A549 (cell line): Measurements from ENCODE around the gene PTGES. TPM values are rescaled to one million over a fixed set of nuclear protein-coding genes. Genes with fewer than 3 reads are reported as not detected.
A peak's percentile ranks its signal among the peaks of the same experiment; 100 is the strongest.

ENCODE experiments used
- ATAC-seq, 2 experiments: fragments of 200-7000 bp in 1 of 2; fragments of >200 bp in 1 of 2; cut with Nextera tagmentation in 1 of 2; cut with Tn5 transposase in 1 of 2; 3 replicates each; pipeline versions ENCODE4 v1.8.0 to v1.9.1; 2018 to 2020; ENCODE audit warnings: mild to moderate bottlenecking in 1 of 2, moderate library complexity in 1 of 2
- CTCF ChIA-PET: fragments of 300-600 bp; sonication (Branson Sonifier 250); formaldehyde crosslinking; extraction: SDS; loops from one replicate; lab custom pipeline; 2021; ENCODE audit warnings: antibody characterized with exemption, inconsistent platforms; lab: Yijun Ruan, JAX
- POLR2A ChIA-PET: fragments of 350-600 bp; formaldehyde crosslinking; extraction: SDS; loops from one replicate; lab custom pipeline; 2021; ENCODE audit warnings: antibody characterized with exemption, inconsistent platforms; lab: Yijun Ruan, JAX
- DNase-seq, 2 experiments: peaks; one replicate each; pipeline versions ENCODE4 v3.0.0 to v3.0.0-alpha.2; 2011 to 2016; ENCODE audit warnings: low read depth in 1 of 2, low spot score in 1 of 2
- FAIRE-seq: peaks from 2 replicates; lab custom pipeline; 2011; peaks lifted over from hg19 to GRCh38; lab: Jason Lieb, UNC
- H3K27ac ChIP-seq, 2 experiments: fragments of >200 bp; sonication (Bioruptor Twin); formaldehyde crosslinking; 3 replicates each; pipeline ENCODE4 v1.5.1; 2016 to 2017
- H3K4me1 ChIP-seq: fragments of >200 bp; sonication (Bioruptor Twin); formaldehyde crosslinking; 3 replicates; pipeline ENCODE4 v1.6.1; 2016
- H3K4me2 ChIP-seq: fragments of >200 bp; sonication (Bioruptor Twin); formaldehyde crosslinking; 3 replicates; pipeline ENCODE4 v1.6.1; 2016
- H3K4me3 ChIP-seq: fragments of >200 bp; sonication (Bioruptor Twin); formaldehyde crosslinking; 3 replicates; pipeline ENCODE4 v1.5.1; 2016
- H3K9me3 ChIP-seq: fragments of >200 bp; sonication (Bioruptor Twin); formaldehyde crosslinking; 3 replicates; pipeline ENCODE4 v1.6.1; 2016
- ATOH8 ChIP-seq: fragments of 250-450 bp; sonication (Bioruptor Pico); IDR thresholded peaks from 2 replicates; pipeline ENCODE4 v1.5.0; 2020; ENCODE audit warnings: low read depth, mild to moderate bottlenecking, moderate library complexity
- BCL3 ChIP-seq: fragments of >200 bp; sonication (Bioruptor Twin); formaldehyde crosslinking; IDR thresholded peaks from 3 replicates; pipeline ENCODE4 v1.6.1; 2016
- BHLHE40 ChIP-seq: IDR thresholded peaks from 2 replicates; pipeline ENCODE4 v1.6.1; 2012; ENCODE audit warnings: low read depth, low read length, inconsistent platforms
- CBX2 ChIP-seq: fragments of 200-600 bp; sonication (generic); IDR thresholded peaks from 2 replicates; pipeline ENCODE4 v1.6.1; 2016; ENCODE audit warnings: low read depth, mild to moderate bottlenecking, borderline replicate concordance
- CBX8 ChIP-seq: fragments of 200-600 bp; sonication (generic); IDR thresholded peaks from 2 replicates; pipeline ENCODE4 v1.6.1; 2016
- CEBPB ChIP-seq, 2 experiments: fragments of >200 bp in 1 of 2; sonication (Bioruptor Twin) in 1 of 2; formaldehyde crosslinking in 1 of 2; IDR thresholded peaks; 2 replicates each; pipeline ENCODE4 v1.6.1; 2012 to 2016
- ESRRA ChIP-seq: fragments of 150-350 bp; IDR thresholded peaks from 2 replicates; pipeline ENCODE4 v1.6.1; 2014; ENCODE audit warnings: mild to moderate bottlenecking, low read length, borderline replicate concordance
- HMGXB4 ChIP-seq: fragments of 250-450 bp; sonication (Bioruptor Pico); IDR thresholded peaks from 2 replicates; pipeline ENCODE4 v1.5.0; 2021; ENCODE audit warnings: mild to moderate bottlenecking, moderate library complexity, borderline replicate concordance
- KDM1A ChIP-seq: fragments of 200-600 bp; sonication (generic); IDR thresholded peaks from 2 replicates; pipeline ENCODE4 v1.6.1; 2016; ENCODE audit warnings: low read depth, mild to moderate bottlenecking
- MAFK ChIP-seq: fragments of 450-650 bp; IDR thresholded peaks from 2 replicates; pipeline ENCODE4 v1.6.1; 2014; ENCODE audit not compliant: partially characterized antibody
- MAX ChIP-seq: IDR thresholded peaks from 2 replicates; pipeline ENCODE4 v1.6.1; 2012
- MAZ ChIP-seq: fragments of 150-350 bp; IDR thresholded peaks from 2 replicates; pipeline ENCODE4 v1.6.1; 2014; ENCODE audit warnings: antibody characterized with exemption, low read depth, low read length, borderline replicate concordance
- MYC ChIP-seq: IDR thresholded peaks from 2 replicates; pipeline ENCODE4 v1.6.1; 2012; ENCODE audit warnings: mild to moderate bottlenecking, inconsistent platforms, low read length, improper control_type of control experiment, borderline replicate concordance
- NFE2L2 ChIP-seq: fragments of 150-350 bp; conservative IDR thresholded peaks from 2 replicates; pipeline ENCODE4 v1.6.1; 2014; ENCODE audit warnings: low read length
- NPAS2 ChIP-seq: fragments of 250-450 bp; sonication (Bioruptor Pico); IDR thresholded peaks from 2 replicates; pipeline ENCODE4 v1.8.0; 2022; ENCODE audit warnings: mild to moderate bottlenecking, moderate library complexity, borderline replicate concordance
- PHF8 ChIP-seq: fragments of 200-600 bp; sonication (generic); IDR thresholded peaks from 2 replicates; pipeline ENCODE4 v1.6.1; 2016; ENCODE audit warnings: low read depth, mild to moderate bottlenecking, antibody characterized with exemption, moderate library complexity, borderline replicate concordance
- REST ChIP-seq: fragments of 200-600 bp; sonication (generic); IDR thresholded peaks from 2 replicates; pipeline ENCODE4 v1.6.1; 2016; ENCODE audit warnings: antibody characterized with exemption, mild to moderate bottlenecking, moderate library complexity
- RNF2 ChIP-seq: fragments of 200-600 bp; sonication (generic); IDR thresholded peaks from 2 replicates; pipeline ENCODE4 v1.6.1; 2016; ENCODE audit warnings: low read depth, mild to moderate bottlenecking, antibody characterized with exemption, moderate library complexity, borderline replicate concordance
- SMC3 ChIP-seq: fragments of >200 bp; sonication (Bioruptor Twin); formaldehyde crosslinking; IDR thresholded peaks from 3 replicates; pipeline ENCODE4 v1.6.1; 2018; ENCODE audit warnings: inconsistent platforms
- SREBF2 ChIP-seq: fragments of 450-650 bp; IDR thresholded peaks from 2 replicates; pipeline ENCODE4 v1.6.1; 2014; ENCODE audit warnings: mild to moderate bottlenecking, moderate library complexity
- TFCP2L1 ChIP-seq: fragments of 250-450 bp; sonication (Bioruptor Pico); IDR thresholded peaks from 2 replicates; pipeline ENCODE4 v1.5.0; 2021; ENCODE audit warnings: mild to moderate bottlenecking
- ZC3H11A ChIP-seq: fragments of 450-650 bp; IDR thresholded peaks from 2 replicates; pipeline ENCODE4 v1.6.1; 2014; ENCODE audit warnings: antibody characterized with exemption, mild to moderate bottlenecking
- ZFP36 ChIP-seq: fragments of 450-650 bp; IDR thresholded peaks from 2 replicates; pipeline ENCODE4 v1.6.1; 2014; ENCODE audit warnings: borderline replicate concordance; ENCODE audit not compliant: partially characterized antibody
- ZSCAN20 ChIP-seq: fragments of 250-450 bp; sonication (Bioruptor Pico); IDR thresholded peaks from 2 replicates; pipeline ENCODE4 v1.8.0; 2022; ENCODE audit warnings: mild to moderate bottlenecking, moderate library complexity
- WGBS: methylation state at CpG from one replicate; pipeline ENCODE4 v1.1.6; 2017; ENCODE audit errors: missing lambda C conversion rate; 5-methylcytosine and 5-hydroxymethylcytosine counted together
- polyA plus RNA-seq, 4 experiments: library from polyadenylated mRNA; depleted of rRNA in 3 of 4; stranded (reverse); fragments of >200 nt; fragmentation: RNase III in 1 of 4; extraction: RNeasy Plus Mini Kit Qiagen cat#74134 plus additional on column Dnase treatment in 1 of 4; gene quantifications; 2 replicates in 3 of 4; 3 replicates in 1 of 4; pipeline ENCODE4 v1.2.3, GENCODE V29; 2011 to 2017

Gene PTGES
- polyA plus RNA-seq, 2 of the 4 experiments (the other 2 are of a cell fraction), result 19.1 to 58.8 TPM

- TF ChIP-seq ZFP36 (no peak), RNF2 (no peak), HMGXB4 (no peak), CBX2 (no peak), MAZ (no peak)
These were observed 6.5 kb upstream of the PTGES start (continued) for GRCh38 chr9:129759319-129759718.

- no peak for TF ChIP-seq CBX8
- no peak for TF ChIP-seq ZSCAN20 (CRISPR knock-in tag)
- no peak for TF ChIP-seq SMC3
- no peak for TF ChIP-seq ZC3H11A
- no peak for TF ChIP-seq MYC
- TF ChIP-seq PHF8, result no peak
- TF ChIP-seq ATOH8 (CRISPR knock-in tag), result no peak
- TF ChIP-seq KDM1A, result no peak
- no peak for TF ChIP-seq RNF2
- no peak for TF ChIP-seq NPAS2 (CRISPR knock-in tag)
- no peak for TF ChIP-seq BCL3
- no peak for TF ChIP-seq REST
- TF ChIP-seq CEBPB (IDR thresholded peaks at IDR 0.05), result no peak
- TF ChIP-seq BHLHE40, result no peak
- no peak for TF ChIP-seq NFE2L2
- no peak for TF ChIP-seq TFCP2L1 (CRISPR knock-in tag)
- no peak for TF ChIP-seq SREBF2
- TF ChIP-seq ESRRA, result no peak
- no peak for TF ChIP-seq MAX
- no peak for TF ChIP-seq MAFK
- TF ChIP-seq, all 56 proteins: peak for 0
- Histone ChIP-seq H3K27ac (0 out of 6 replicates have a peak overlapping the region, but pooled peaks of 1 of the 2 experiments have one; percentile 19), H3K4me2 (no peak overlapping the region), H3K4me1 (peaks cover 21% of the 10 kb centered on the region), H3K4me3 (no peak overlapping the region), H3K9me3 (no peaks in the 10 kb centered on the region)
- POLR2A ChIA-PET, result interaction anchor here (0.6 kb wide), 1 partner anchor 64 kb away, joined by 4 read pairs; no protein-coding TSS in a partner anchor
- CTCF ChIA-PET, result interaction anchor here (1.0 to 12.3 kb wide), 7 partner anchors 10 to 114 kb away, joined by 3 to 161 read pairs (median 7); no protein-coding TSS in a partner anchor
- whole genome bisulfite sequencing, result 80% methylated on average over 9 of the region's 9 CpGs
- FAIRE-seq (no peak), DNase-seq (no peak), ATAC-seq (no peak)
These were observed 4.2 kb upstream of the PTGES start for GRCh38 chr9:129757045-129757444.
